SK-N-SH (cell line): ENCODE data around the gene CD300LB. TPM values are rescaled to one million over a fixed set of nuclear protein-coding genes. Genes with fewer than 3 reads are reported as not detected.

Experiments
- CTCF ChIA-PET: fragments of 300-600, 350-600 bp; formaldehyde crosslinking; extraction: SDS; loops from one replicate; lab custom pipeline; 2021; lab: Yijun Ruan, JAX
- POLR2A ChIA-PET: fragments of 350-600 bp; sonication (Branson Sonifier 250); formaldehyde crosslinking; extraction: SDS; loops from one replicate; lab custom pipeline; 2020; ENCODE audit warnings: antibody characterized with exemption, inconsistent platforms; lab: Yijun Ruan, JAX
- DNase-seq: peaks from one replicate; pipeline ENCODE4 v3.0.0; 2012
- H2AFZ ChIP-seq: fragments of 200-600 bp; sonication (generic); 2 replicates; pipeline ENCODE4 v1.8.1; 2016; ENCODE audit warnings: antibody characterized with exemption, mild to moderate bottlenecking, low read depth
- H3F3A ChIP-seq: fragments of 200-600 bp; sonication (generic); replicated peaks from 2 replicates; pipeline ENCODE3; 2016; ENCODE audit warnings: antibody characterized with exemption, mild to moderate bottlenecking; ENCODE audit not compliant: insufficient read depth
- H3K27ac ChIP-seq, 2 experiments: fragments of 200-500 bp in 1 of 2; fragments of 200-600 bp in 1 of 2; sonication (Bioruptor generic) in 1 of 2; sonication (generic), shearing (Covaris generic) in 1 of 2; 2 replicates each; pipeline versions ENCODE4 v1.5.1 to v1.6.1; 2014 to 2016; ENCODE audit warnings: low read depth in 2 of 2, inconsistent platforms in 1 of 2, low read length in 1 of 2, mild to moderate bottlenecking in 1 of 2, mixed read lengths in 1 of 2
- H3K27me3 ChIP-seq: fragments of 200-600 bp; sonication (generic), shearing (Covaris generic); 2 replicates; pipeline ENCODE4 v1.6.1; 2016; ENCODE audit warnings: mixed run types; ENCODE audit not compliant: insufficient read depth
- H3K36me3 ChIP-seq, 2 experiments: fragments of 200-500 bp in 1 of 2; fragments of 200-600 bp in 1 of 2; sonication (Bioruptor generic) in 1 of 2; sonication (generic) in 1 of 2; replicated peaks in 1 of 2; 2 replicates each; pipeline versions ENCODE3 to v1.5.1; 2014 to 2016; ENCODE audit warnings: low read length in 1 of 2, mild to moderate bottlenecking in 1 of 2; ENCODE audit not compliant: insufficient read depth in 2 of 2, control insufficient read depth in 1 of 2
- H3K4me1 ChIP-seq, 2 experiments: fragments of 200-500 bp in 1 of 2; fragments of 200-600 bp in 1 of 2; sonication (Bioruptor generic) in 1 of 2; sonication (generic), shearing (Covaris generic) in 1 of 2; 2 replicates each; pipeline versions ENCODE4 v1.5.1 to v1.6.1; 2014 to 2016; ENCODE audit warnings: low read depth in 1 of 2, low read length in 1 of 2, mixed run types in 1 of 2; ENCODE audit not compliant: insufficient read depth in 2 of 2, control insufficient read depth in 1 of 2
- H3K4me2 ChIP-seq: fragments of 200-600 bp; sonication (generic), shearing (Covaris generic); 2 replicates; pipeline ENCODE4 v1.6.1; 2017; ENCODE audit warnings: mixed run types
- H3K4me3 ChIP-seq, 2 experiments: fragments of 200-500 bp in 1 of 2; fragments of 200-600 bp in 1 of 2; sonication (Bioruptor generic) in 1 of 2; sonication (generic), shearing (Covaris generic) in 1 of 2; 2 replicates each; pipeline versions ENCODE4 v1.5.1 to v1.8.1; 2014 to 2016; ENCODE audit warnings: low read depth in 2 of 2, inconsistent platforms in 1 of 2, low read length in 1 of 2, mild to moderate bottlenecking in 1 of 2, mixed read lengths in 1 of 2, moderate library complexity in 1 of 2
- H3K79me2 ChIP-seq: fragments of 200-600 bp; sonication (generic); 2 replicates; pipeline ENCODE4 v1.8.1; 2017; ENCODE audit warnings: mild to moderate bottlenecking; ENCODE audit not compliant: insufficient read depth
- H3K9ac ChIP-seq: fragments of 200-600 bp; sonication (generic); 2 replicates; pipeline ENCODE4 v1.6.1; 2017; ENCODE audit warnings: mixed run types
- H3K9me2 ChIP-seq: fragments of 200-600 bp; sonication (generic); 2 replicates; pipeline ENCODE4 v1.6.1; 2017; ENCODE audit warnings: mixed run types
- H3K9me3 ChIP-seq: fragments of 200-600 bp; sonication (generic); 2 replicates; pipeline ENCODE4 v1.6.1; 2017; ENCODE audit warnings: mixed run types, mild to moderate bottlenecking, moderate library complexity
- H4K20me1 ChIP-seq: fragments of 200-600 bp; sonication (generic); 2 replicates; pipeline ENCODE4 v1.6.1; 2017; ENCODE audit warnings: mild to moderate bottlenecking, mixed run types; ENCODE audit not compliant: insufficient read depth
- ELF1 ChIP-seq: IDR thresholded peaks from 2 replicates; pipeline ENCODE4 v1.4.0; 2012
- EP300 ChIP-seq, 2 experiments: IDR thresholded peaks; 2 replicates each; pipeline versions ENCODE4 v1.4.0 to v1.6.1; 2012; ENCODE audit warnings: borderline replicate concordance in 1 of 2, low read depth in 1 of 2, low read length in 1 of 2
- MEF2A ChIP-seq: IDR thresholded peaks from 2 replicates; pipeline ENCODE4 v1.4.0; 2012; ENCODE audit warnings: low read depth, borderline replicate concordance
- RCOR1 ChIP-seq: fragments of 150-350 bp; IDR thresholded peaks from 2 replicates; pipeline ENCODE4 v1.6.1; 2017; ENCODE audit warnings: antibody characterized with exemption, low read length
- TCF12 ChIP-seq: IDR thresholded peaks from 2 replicates; pipeline ENCODE4 v1.4.0; 2012
- TEAD4 ChIP-seq: IDR thresholded peaks from 2 replicates; pipeline ENCODE4 v1.4.0; 2012; ENCODE audit warnings: mild to moderate bottlenecking, borderline replicate concordance; ENCODE audit not compliant: insufficient read depth
- YY1 ChIP-seq: IDR thresholded peaks from 2 replicates; pipeline ENCODE4 v1.4.0; 2012; ENCODE audit warnings: low read depth, mild to moderate bottlenecking
- WGBS: methylation state at CpG from one replicate; pipeline ENCODE4 v1.1.6; 2017; ENCODE audit warnings: low lambda C conversion rate; 5-methylcytosine and 5-hydroxymethylcytosine counted together
- polyA plus RNA-seq, 3 experiments: library from polyadenylated mRNA; depleted of rRNA; stranded (reverse); fragments of >200 nt; gene quantifications; 2 replicates each; pipeline ENCODE4 v1.2.3, GENCODE V29; 2012
- TF ChIP-seq, protein P1 (sequence below): fragments of 200-600 bp; sonication (generic); IDR thresholded peaks from 2 replicates; pipeline ENCODE4 v1.6.1; 2017; ENCODE audit warnings: antibody characterized with exemption, mild to moderate bottlenecking, moderate library complexity
- TF ChIP-seq, protein P2 (sequence below): fragments of 150-350 bp; IDR thresholded peaks from 2 replicates; pipeline ENCODE4 v1.6.1; 2017; ENCODE audit warnings: antibody characterized with exemption, low read length, low read depth, borderline replicate concordance
- TF ChIP-seq, protein P3 (sequence below): IDR thresholded peaks from 2 replicates; pipeline ENCODE4 v1.4.0; 2012; ENCODE audit warnings: low read depth, borderline replicate concordance

CD300LB gene
- polyA plus RNA-seq, 1 of the 3 experiments (the other 2 are of a cell fraction) = not detected

DNA sequence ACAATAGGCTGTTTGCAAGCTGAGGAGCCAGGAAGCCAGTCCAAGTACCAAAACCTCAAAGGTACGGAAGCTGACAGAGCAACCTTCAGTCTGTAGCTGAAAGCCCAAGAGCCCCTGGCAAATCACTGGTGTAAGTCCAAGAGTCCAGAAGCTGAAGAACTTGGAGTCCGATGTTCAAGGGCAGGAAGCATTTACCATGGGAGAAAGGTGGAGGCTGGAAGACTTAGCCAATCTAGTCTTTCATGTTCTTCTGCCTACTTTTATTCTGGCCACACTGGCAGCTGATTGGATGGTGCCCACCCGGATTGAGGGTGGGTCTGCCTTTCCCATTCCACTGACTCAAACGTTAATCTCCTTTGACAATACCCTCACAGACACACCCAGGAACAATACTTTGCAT lies 15.3 kb downstream of the CD300LB start (continued):
- TF ChIP-seq, protein P1, sequence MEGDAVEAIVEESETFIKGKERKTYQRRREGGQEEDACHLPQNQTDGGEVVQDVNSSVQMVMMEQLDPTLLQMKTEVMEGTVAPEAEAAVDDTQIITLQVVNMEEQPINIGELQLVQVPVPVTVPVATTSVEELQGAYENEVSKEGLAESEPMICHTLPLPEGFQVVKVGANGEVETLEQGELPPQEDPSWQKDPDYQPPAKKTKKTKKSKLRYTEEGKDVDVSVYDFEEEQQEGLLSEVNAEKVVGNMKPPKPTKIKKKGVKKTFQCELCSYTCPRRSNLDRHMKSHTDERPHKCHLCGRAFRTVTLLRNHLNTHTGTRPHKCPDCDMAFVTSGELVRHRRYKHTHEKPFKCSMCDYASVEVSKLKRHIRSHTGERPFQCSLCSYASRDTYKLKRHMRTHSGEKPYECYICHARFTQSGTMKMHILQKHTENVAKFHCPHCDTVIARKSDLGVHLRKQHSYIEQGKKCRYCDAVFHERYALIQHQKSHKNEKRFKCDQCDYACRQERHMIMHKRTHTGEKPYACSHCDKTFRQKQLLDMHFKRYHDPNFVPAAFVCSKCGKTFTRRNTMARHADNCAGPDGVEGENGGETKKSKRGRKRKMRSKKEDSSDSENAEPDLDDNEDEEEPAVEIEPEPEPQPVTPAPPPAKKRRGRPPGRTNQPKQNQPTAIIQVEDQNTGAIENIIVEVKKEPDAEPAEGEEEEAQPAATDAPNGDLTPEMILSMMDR = no peak
- no peak for TF ChIP-seq MEF2A
- TF ChIP-seq ELF1 = no peak
- TF ChIP-seq TEAD4 = no peak
- no peak for TF ChIP-seq RCOR1
- TF ChIP-seq TCF12 = no peak

DNA sequence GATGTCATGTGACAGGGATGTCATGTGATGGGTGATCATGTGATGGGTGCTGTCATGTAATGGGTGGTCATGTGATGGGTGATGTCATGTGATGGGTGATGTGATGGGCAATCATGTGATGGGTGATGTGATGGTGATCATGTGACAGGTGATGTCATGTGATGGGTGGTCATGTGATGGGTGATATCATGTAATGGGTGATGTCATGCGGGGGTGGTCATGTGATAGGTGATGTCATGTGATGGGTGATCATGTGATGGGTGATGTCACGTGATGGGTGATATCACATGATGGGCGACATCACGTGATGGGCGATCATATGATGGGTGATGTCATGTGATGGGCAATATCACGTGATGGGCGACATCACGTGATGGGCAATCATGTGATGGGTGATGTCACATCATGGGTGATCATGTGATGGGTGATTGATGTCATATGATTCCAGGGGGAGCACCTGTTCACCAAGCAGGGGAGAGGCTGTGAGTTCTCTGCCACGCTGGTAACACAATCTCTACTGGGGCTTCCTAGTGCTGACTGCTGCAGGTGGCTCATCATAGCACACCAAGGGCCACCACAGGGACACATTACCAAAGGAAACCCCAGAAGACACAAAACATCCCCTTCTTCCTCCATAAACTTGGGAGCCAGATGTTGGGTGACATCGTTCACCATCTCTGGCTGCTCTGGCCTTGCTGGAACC lies 16.5 kb downstream of the CD300LB start:
- TF ChIP-seq YY1 = no peak
- TF ChIP-seq, protein P2, sequence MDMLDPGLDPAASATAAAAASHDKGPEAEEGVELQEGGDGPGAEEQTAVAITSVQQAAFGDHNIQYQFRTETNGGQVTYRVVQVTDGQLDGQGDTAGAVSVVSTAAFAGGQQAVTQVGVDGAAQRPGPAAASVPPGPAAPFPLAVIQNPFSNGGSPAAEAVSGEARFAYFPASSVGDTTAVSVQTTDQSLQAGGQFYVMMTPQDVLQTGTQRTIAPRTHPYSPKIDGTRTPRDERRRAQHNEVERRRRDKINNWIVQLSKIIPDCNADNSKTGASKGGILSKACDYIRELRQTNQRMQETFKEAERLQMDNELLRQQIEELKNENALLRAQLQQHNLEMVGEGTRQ = peak; percentile 47; the same call in 1 of the 2 replicates
- Histone ChIP-seq H3K36me3 (no peaks in the 10 kb centered on the region), H3K9me3 (peaks cover 5% of the 10 kb centered on the region), H3K27me3 (no peaks in the 10 kb centered on the region), H3K79me2 (no peaks in the 10 kb centered on the region), H3F3A (peaks cover 13% of the 10 kb centered on the region), H3K9me2 (no peaks in the 10 kb centered on the region), H3K4me2 (no peak overlapping the region), H3K27ac (no peak overlapping the region), H2AFZ (no peak overlapping the region), H3K9ac (no peak overlapping the region), H3K4me1 (no peaks in the 10 kb centered on the region), H4K20me1 (no peaks in the 10 kb centered on the region), H3K4me3 (no peak overlapping the region)
- 51% methylated on average over 10 of the region's 10 CpGs for WGBS
- no peak for DNase-seq
- ChIA-PET CTCF (interaction anchor here (0.6 to 2.0 kb wide), 3 partner anchors 136 to 193 kb away, joined by 3 to 5 read pairs (median 4); no protein-coding TSS in a partner anchor), POLR2A (no interaction called here)

DNA sequence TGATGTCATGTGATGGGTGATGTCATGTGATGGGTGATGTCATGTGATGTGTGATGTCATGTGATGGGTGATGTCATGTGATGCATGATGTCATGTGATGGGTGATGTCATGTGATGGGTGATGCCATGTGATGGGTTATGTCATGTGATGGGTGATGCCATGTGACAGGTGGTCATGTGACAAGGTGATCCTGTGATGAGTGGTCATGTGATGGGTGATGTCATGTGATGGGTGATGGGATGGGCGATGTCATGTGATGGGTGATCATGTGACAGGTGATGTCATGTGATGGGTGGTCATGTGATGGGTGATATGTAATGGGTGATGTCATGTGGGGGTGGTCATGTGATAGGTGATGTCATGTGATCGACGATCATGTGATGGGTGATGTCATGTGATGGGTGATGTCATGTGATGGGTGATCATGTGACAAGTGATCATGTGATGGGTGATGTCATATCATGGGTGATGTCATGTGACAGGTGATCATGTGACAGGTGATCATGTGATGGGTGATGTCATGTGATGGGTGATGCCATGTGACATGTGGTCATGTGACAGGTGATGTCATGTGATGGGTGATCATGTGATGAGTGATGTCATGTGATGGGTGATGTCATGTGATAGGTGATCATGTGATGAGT lies 17.2 kb downstream of the CD300LB start:
- Histone ChIP-seq H3K4me2 (no peak overlapping the region), H3K9me3 (peaks cover 5% of the 10 kb centered on the region), H3K27me3 (no peaks in the 10 kb centered on the region), H3K79me2 (no peaks in the 10 kb centered on the region), H4K20me1 (no peaks in the 10 kb centered on the region), H3F3A (peaks cover 13% of the 10 kb centered on the region), H3K4me3 (no peak overlapping the region), H3K9ac (no peak overlapping the region), H3K4me1 (no peaks in the 10 kb centered on the region), H3K9me2 (no peaks in the 10 kb centered on the region), H3K36me3 (no peaks in the 10 kb centered on the region), H3K27ac (no peak overlapping the region), H2AFZ (no peak overlapping the region)
- 57% methylated on average over 3 of the region's 3 CpGs for WGBS
- POLR2A ChIA-PET = no interaction called here
- TF ChIP-seq, protein P3, sequence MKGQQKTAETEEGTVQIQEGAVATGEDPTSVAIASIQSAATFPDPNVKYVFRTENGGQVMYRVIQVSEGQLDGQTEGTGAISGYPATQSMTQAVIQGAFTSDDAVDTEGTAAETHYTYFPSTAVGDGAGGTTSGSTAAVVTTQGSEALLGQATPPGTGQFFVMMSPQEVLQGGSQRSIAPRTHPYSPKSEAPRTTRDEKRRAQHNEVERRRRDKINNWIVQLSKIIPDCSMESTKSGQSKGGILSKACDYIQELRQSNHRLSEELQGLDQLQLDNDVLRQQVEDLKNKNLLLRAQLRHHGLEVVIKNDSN = peak; percentile 46; the same call in 1 of the 2 replicates
- TF ChIP-seq EP300 (IDR thresholded peaks at IDR 0.05; ENCODE audit: borderline replicate concordance in 1 of 2, low read depth in 1 of 2, low read length in 1 of 2) = no peak
- TF ChIP-seq, protein P2 = peak; percentile 22; the same call in 1 of the 2 replicates
- DNase-seq = no peak
- CTCF ChIA-PET = no interaction called here
